HT-29 (cell line): ENCODE results near the gene FAM110A. TPM values are rescaled to one million over a fixed set of nuclear protein-coding genes. Genes with fewer than 3 reads are reported as not detected.
A peak's percentile ranks its signal among the peaks of the same experiment; 100 is the strongest.
"Not testable (repeated sequence)": the region's sequence is repeated elsewhere in the genome, so short reads cannot be mapped to it uniquely, and the experiment has no call there.

ENCODE experiments used
- DNase-seq: peaks from one replicate; pipeline ENCODE4 v3.0.0-alpha.2; 2015; ENCODE audit warnings: low spot score
- total RNA-seq: library from RNA; depleted of rRNA; stranded (reverse); fragments of >200 nt; shearing (Covaris generic); gene quantifications from 2 replicates; pipeline ENCODE4 v1.2.3, GENCODE V29; 2014

FAM110A gene
- total RNA-seq, 1 experiment from 2014 or later: 37.1 TPM

- DNase-seq: peak; percentile 81
Observed at GRCh38 chr20:841568-842546, 8.3 kb downstream of the FAM110A start.

GRCh38 chr20:842547-842940 is 9.0 kb downstream of the FAM110A start:
- no peak for DNase-seq

GRCh38 chr20:843912-844311 is 10.4 kb downstream of the FAM110A start:
- DNase-seq: peak; percentile 48

- DNase-seq: peak; percentile 90
Observed at GRCh38 chr20:844473-845225, 11.1 kb downstream of the FAM110A start.

- DNase-seq: no peak
Observed at GRCh38 chr20:845226-845868, 11.8 kb downstream of the FAM110A start.

GRCh38 chr20:845941-846893 is 12.7 kb downstream of the FAM110A start:
- DNase-seq: no peak

- DNase-seq: no peak
Observed at GRCh38 chr20:846894-847278, 13.4 kb downstream of the FAM110A start.

GRCh38 chr20:848193-848592 is 14.7 kb downstream of the FAM110A start:
- DNase-seq: no peak

GRCh38 chr20:848731-849130 is 15.2 kb downstream of the FAM110A start:
- DNase-seq: not testable (repeated sequence)

GRCh38 chr20:853406-853996 is 20.0 kb downstream of the FAM110A start:
- DNase-seq: no peak

GRCh38 chr20:854601-855000 is 21.1 kb downstream of the FAM110A start:
- DNase-seq: no peak

- no peak for DNase-seq
Observed at GRCh38 chr20:855466-856360, 22.2 kb downstream of the FAM110A start.

GRCh38 chr20:856361-856775 is 22.9 kb downstream of the FAM110A start:
- DNase-seq: peak; percentile 91

- no peak for DNase-seq
Observed at GRCh38 chr20:858011-858410, 24.5 kb downstream of the FAM110A start.

GRCh38 chr20:859751-860231 is 26.3 kb downstream of the FAM110A start:
- DNase-seq: no peak

GRCh38 chr20:860891-861290 is 27.4 kb downstream of the FAM110A start:
- no peak for DNase-seq

GRCh38 chr20:865440-865839 is 31.9 kb downstream of the FAM110A start:
- no peak for DNase-seq

GRCh38 chr20:868279-868678 is 34.8 kb downstream of the FAM110A start:
- DNase-seq: no peak

- DNase-seq: no peak
Observed at GRCh38 chr20:869606-870005, 36.1 kb downstream of the FAM110A start.
